ENCODE data around the gene SGCD.
"Not testable (repeated sequence)": the region's sequence is repeated elsewhere in the genome, so short reads cannot be mapped to it uniquely, and the experiment has no call there.

Gene SGCD

GRCh38 chr5:156664832-156665231 lies 337.9 kb downstream of the SGCD start:
- not testable (repeated sequence) for DNase-seq

GRCh38 chr5:156666686-156667085 lies 339.7 kb downstream of the SGCD start:
- DNase-seq, result not testable (repeated sequence)

- DNase-seq, result no peak
These were observed 340.7 kb downstream of the SGCD start for GRCh38 chr5:156667616-156668015.

DNA sequence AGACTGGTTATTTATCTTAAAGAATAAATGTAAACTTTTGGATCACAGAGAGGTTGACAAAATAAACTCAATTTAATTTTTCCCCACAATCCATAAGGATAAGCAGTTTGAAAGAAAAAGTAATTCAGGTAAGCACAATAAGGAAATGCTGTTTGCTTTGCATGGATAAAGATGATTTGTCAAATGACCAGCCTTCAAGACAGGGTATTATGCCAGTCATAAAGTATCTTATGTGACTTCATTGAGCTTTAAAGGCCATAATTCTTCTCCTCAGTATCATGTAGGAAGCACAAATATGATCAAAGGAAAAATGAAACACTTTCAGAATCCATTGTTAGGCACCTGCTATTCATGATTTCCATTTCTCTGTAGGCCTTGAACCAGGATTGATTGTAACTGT lies 342.5 kb downstream of the SGCD start:
- DNase-seq, result no peak

- DNase-seq, result no peak
These were observed 343.7 kb downstream of the SGCD start for GRCh38 chr5:156670615-156671014.

DNA sequence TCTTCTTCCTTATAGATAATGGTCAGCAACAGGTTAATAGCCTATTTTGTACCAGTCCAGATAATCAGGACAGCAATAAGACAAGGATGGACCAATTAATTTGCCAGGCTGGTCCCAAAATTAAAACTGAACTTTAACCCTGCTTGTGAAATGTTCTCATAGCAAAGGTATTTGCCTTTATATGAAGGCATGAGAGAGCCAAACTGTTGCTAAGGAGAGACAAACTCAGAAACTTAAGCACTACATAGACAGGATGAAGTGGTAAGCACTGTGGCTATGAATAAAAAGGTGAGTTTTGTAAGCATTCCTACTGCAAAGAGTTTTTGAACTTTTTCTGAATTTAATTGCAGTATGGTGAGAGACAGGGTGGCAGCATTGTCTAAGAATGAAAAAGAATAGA lies 348.4 kb downstream of the SGCD start:
- DNase-seq, result no peak

GRCh38 chr5:156677963-156678362 lies 351.0 kb downstream of the SGCD start:
- DNase-seq, result no peak

GRCh38 chr5:156678484-156678883 lies 351.5 kb downstream of the SGCD start:
- no peak for DNase-seq

- no peak for DNase-seq
These were observed 353.9 kb downstream of the SGCD start for GRCh38 chr5:156680831-156681230.

- no peak for DNase-seq
These were observed 354.3 kb downstream of the SGCD start for GRCh38 chr5:156681265-156681664.

DNA sequence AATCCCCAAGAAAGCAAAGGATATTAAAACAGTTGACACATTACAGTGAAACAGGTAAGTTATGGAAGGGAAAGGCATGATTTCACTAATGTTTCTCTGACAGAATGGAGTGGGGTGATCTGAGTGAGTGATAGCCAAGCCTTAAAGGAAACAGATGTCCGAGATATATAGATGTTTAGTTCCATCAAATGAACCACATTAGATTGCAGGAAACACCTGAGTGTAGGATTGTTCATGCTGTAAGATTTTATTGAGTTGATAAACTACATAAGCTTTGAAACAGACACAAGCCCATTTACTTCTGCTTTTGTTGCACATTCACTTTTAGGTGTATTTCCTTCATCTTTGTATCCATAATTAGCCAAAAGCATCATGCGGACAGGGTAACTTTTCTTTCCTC lies 356.0 kb downstream of the SGCD start:
- no peak for DNase-seq

DNA sequence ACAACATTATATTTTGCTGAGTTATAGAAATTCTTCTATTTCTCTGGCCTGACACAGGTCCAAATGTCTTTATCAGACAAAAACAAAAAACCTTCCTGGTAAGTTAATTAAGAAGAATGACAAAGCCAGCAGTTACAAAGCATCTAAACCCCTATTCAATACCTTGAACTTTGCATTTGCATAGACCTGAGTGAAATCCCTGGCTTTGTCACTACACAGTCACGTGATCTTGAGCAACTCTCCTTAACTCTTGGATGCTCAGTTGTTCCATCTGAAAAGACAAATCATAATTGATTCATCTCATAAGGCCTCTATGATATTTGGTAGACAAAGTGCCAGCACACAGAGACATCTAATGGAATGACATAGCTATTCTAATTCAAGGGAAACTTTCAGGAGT lies 356.5 kb downstream of the SGCD start:
- no peak for DNase-seq

DNA sequence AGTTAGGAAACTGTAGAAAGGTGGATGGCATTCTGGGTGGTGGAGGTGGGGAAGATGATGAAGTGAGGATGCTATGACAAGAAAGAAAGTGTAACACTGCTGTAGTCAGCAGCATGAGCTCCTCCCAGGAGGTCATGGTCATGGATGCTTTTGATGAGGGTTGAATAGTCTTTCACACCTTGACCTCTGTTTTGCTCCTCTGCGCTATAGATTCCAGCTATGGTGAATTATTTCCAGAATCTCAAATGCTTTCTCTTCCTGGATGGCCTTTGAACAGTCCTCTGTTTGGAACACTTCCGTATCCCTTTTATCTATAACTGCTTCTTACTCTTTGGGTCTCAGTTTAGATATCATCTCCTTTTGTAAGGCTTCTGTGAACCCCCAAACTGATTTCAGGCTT lies 357.3 kb downstream of the SGCD start:
- no peak for DNase-seq

GRCh38 chr5:156685481-156685880 lies 358.5 kb downstream of the SGCD start:
- no peak for DNase-seq

- no peak for DNase-seq
These were observed 359.4 kb downstream of the SGCD start for GRCh38 chr5:156686380-156686779.

GRCh38 chr5:156686796-156687195 lies 359.8 kb downstream of the SGCD start:
- no peak for DNase-seq

DNA sequence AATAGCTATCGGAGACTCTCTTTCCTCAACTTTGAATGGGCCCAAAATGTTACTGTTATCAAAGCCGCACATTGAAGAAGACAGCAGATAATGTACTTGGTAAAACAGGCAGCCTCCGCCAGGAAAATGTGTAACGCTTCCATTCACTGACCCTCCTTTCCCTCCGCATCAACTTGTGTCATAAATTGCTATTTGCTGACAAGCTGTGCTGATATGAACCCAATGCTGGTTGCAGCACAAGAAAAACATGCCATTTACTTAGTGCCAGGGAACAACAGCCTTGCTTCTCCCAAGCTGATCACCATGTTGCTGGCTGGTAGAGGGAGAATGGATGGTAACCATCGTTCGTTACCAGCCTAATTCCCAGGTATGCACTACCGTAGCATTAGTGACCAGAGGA lies 360.6 kb downstream of the SGCD start:
- no peak for DNase-seq

- no peak for DNase-seq
These were observed 364.6 kb downstream of the SGCD start for GRCh38 chr5:156691572-156691971.

DNA sequence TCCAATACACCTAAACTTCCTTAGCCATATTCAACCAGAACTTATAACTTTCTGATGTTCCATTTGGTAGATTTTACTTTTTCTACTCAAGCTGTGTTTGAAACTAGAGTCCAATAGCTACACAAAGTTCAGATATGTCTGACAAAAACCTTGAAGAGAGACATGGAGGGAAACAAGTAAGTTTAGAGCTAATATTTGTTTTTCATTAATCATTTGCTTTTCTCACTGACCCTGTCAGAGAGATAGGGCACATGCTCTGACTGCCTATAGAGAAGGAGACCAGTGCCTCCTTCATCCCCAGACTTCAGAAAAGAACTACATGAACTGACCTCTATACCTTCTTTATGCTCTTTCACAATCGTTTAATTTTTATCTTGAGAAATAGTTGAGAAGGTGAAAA lies 366.1 kb downstream of the SGCD start:
- no peak for DNase-seq

- no peak for DNase-seq
These were observed 367.6 kb downstream of the SGCD start for GRCh38 chr5:156694598-156694997.

DNA sequence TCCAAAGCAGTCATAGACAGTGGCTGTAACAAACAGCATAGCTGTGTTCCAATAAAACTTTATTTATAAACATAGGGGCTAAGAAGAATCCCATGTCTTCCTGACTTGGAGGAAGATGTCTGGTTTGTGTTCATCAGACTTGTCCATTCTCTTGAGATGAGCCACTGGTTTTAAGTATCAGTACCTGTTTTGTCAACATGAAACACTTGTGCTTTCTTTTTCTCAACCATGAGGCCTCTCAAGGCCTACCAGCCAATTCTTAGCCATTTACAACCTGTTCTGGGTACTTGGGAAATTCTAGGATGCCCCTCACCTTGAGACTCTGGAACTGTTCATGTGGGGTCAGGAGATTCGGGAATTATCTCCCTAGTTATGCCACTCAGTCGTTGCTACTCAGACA lies 368.8 kb downstream of the SGCD start:
- no peak for DNase-seq

GRCh38 chr5:156698323-156698722 lies 371.4 kb downstream of the SGCD start:
- DNase-seq, result no peak

GRCh38 chr5:156699147-156699546 lies 372.2 kb downstream of the SGCD start:
- no peak for DNase-seq

- no peak for DNase-seq
These were observed 377.2 kb downstream of the SGCD start for GRCh38 chr5:156704139-156704538.

DNA sequence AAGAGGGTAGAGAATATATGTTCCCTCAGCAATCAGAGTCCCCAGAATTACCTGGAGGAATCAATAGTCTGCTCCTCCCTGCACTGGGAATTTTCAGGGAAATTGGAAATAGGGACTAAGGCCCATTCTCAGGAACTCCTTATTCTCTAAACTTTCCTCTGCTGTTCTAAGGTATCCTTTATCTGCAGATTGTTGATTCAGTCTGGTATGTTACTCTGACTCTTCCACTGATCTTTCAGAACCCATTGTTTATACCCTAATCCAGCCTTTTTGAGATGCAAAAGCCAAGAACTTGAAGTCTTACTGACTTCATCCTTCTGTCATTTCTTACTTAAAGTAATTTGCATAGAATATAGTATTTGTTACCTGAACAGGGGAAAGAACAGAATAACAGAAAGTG lies 379.7 kb downstream of the SGCD start:
- DNase-seq, result no peak

DNA sequence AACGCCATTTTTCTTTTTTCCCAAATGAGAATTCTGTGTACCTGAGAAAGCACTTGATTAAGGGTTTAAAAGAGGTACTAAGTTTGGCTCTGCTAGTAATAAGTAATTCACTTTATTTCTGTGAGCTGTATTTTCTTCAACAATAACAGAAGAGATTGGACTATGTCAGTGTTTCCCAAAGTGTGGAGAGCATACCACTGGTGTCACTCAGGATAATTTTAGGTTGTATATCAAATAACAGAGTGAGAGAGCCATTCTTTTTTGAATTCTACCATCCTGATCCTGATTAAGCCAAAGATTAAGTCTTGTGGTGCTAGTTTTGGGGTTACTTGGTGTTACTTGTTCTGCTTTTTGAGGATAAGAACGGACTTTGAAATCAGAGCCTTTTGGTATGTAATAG lies 380.8 kb downstream of the SGCD start:
- no peak for DNase-seq
